Endothelial cell of umbilical vein (primary cell): ENCODE measurements around the gene BRAP. TPM values are rescaled to one million over a fixed set of nuclear protein-coding genes. Genes with fewer than 3 reads are reported as not detected.

Experiments used
- BruUV-seq: library from RNA; stranded (reverse); fragments of 400-500 nt; replicated peaks from 2 replicates; lab custom pipeline; 2021; lab: Mats Ljungman, UMichigan
- CTCF ChIA-PET: fragments of 300-600, 350-600 bp; sonication (Branson Sonifier 250); formaldehyde crosslinking; loops from one replicate; lab custom pipeline; 2021; ENCODE audit warnings: antibody characterized with exemption, inconsistent platforms; lab: Charles Lee
- POLR2A ChIA-PET: fragments of 300-600, 350-600 bp; sonication (Branson Sonifier 250); formaldehyde crosslinking; loops from one replicate; lab custom pipeline; 2021; ENCODE audit warnings: antibody characterized with exemption, inconsistent platforms; lab: Charles Lee
- DNase-seq: peaks from one replicate; pipeline ENCODE4 v3.0.0-alpha.2; 2011; ENCODE audit warnings: low read depth, low spot score
- FAIRE-seq: peaks from 2 replicates; lab custom pipeline; 2011; peaks lifted over from hg19 to GRCh38; lab: Jason Lieb, UNC
- H2AFZ ChIP-seq: 2 replicates; pipeline ENCODE4 v1.6.0; 2012; ENCODE audit warnings: low read depth, low read length, control low read depth, inconsistent platforms
- H3K27ac ChIP-seq: 2 replicates; pipeline ENCODE4 v1.5.1; 2011; ENCODE audit warnings: low read depth, mild to moderate bottlenecking, control low read depth, low read length, moderate library complexity; ENCODE audit not compliant: insufficient read depth
- H3K27me3 ChIP-seq, 2 experiments: 2 replicates each; pipeline versions ENCODE4 v1.6.0 to v1.6.1; 2011; ENCODE audit warnings: low read length in 2 of 2, mixed read lengths in 1 of 2; ENCODE audit not compliant: control insufficient read depth in 2 of 2, insufficient read depth in 2 of 2
- H3K36me3 ChIP-seq, 2 experiments: 2 replicates in 1 of 2; 3 replicates in 1 of 2; pipeline ENCODE4 v1.5.1; 2011; ENCODE audit warnings: low read length in 2 of 2, mild to moderate bottlenecking in 1 of 2, moderate library complexity in 1 of 2; ENCODE audit not compliant: control insufficient read depth in 2 of 2, insufficient read depth in 2 of 2; ENCODE audit errors: extremely low read depth in 1 of 2
- H3K4me1 ChIP-seq: 3 replicates; pipeline ENCODE4 v1.5.1; 2011; ENCODE audit warnings: mild to moderate bottlenecking, low read length; ENCODE audit not compliant: control insufficient read depth, insufficient read depth; ENCODE audit errors: extremely low read depth
- H3K4me2 ChIP-seq: 2 replicates; pipeline ENCODE4 v1.6.1; 2011; ENCODE audit warnings: low read length, control low read depth, mixed read lengths; ENCODE audit not compliant: insufficient read depth
- H3K4me3 ChIP-seq, 3 experiments: fragments of 200-600 bp in 1 of 3; sonication (generic), shearing (Covaris generic) in 1 of 3; replicated peaks in 1 of 3; 2 replicates each; pipeline ENCODE4 v1.5.1; 2011 to 2016; ENCODE audit warnings: control low read depth in 3 of 3, low read length in 3 of 3, mild to moderate bottlenecking in 2 of 3, inconsistent platforms in 1 of 3, low read depth in 1 of 3, moderate library complexity in 1 of 3; ENCODE audit not compliant: insufficient read depth in 1 of 3
- H3K79me2 ChIP-seq: 2 replicates; pipeline ENCODE4 v1.6.0; 2012; ENCODE audit warnings: low read length, inconsistent platforms; ENCODE audit not compliant: control insufficient read depth, insufficient read depth
- H3K9ac ChIP-seq: replicated peaks from 2 replicates; pipeline ENCODE3; 2011; ENCODE audit warnings: low read length, control low read depth; ENCODE audit not compliant: insufficient read depth; ENCODE audit errors: extremely low read depth
- H3K9me1 ChIP-seq: replicated peaks from 3 replicates; pipeline ENCODE4 v1.6.0; 2011; ENCODE audit warnings: mild to moderate bottlenecking, low read length; ENCODE audit not compliant: control insufficient read depth, insufficient read depth; ENCODE audit errors: extremely low read depth
- H3K9me3 ChIP-seq: replicated peaks from 2 replicates; pipeline ENCODE4 v1.5.1; 2012; ENCODE audit warnings: low read length, inconsistent platforms; ENCODE audit not compliant: control insufficient read depth, insufficient read depth
- H4K20me1 ChIP-seq: replicated peaks from 2 replicates; pipeline ENCODE3; 2011; ENCODE audit warnings: mild to moderate bottlenecking, low read length; ENCODE audit not compliant: control insufficient read depth, insufficient read depth; ENCODE audit errors: extremely low read depth
- EZH2 ChIP-seq: IDR thresholded peaks from 2 replicates; pipeline ENCODE4 v1.6.1; 2012; ENCODE audit warnings: borderline replicate concordance, low read depth, mild to moderate bottlenecking, moderate library complexity, low read length, inconsistent platforms; ENCODE audit not compliant: severe bottlenecking
- FOS ChIP-seq: IDR thresholded peaks from 2 replicates; pipeline ENCODE4 v1.6.1; 2011; ENCODE audit warnings: mild to moderate bottlenecking, low read length, moderate library complexity, borderline replicate concordance; ENCODE audit not compliant: insufficient read depth
- GATA2 ChIP-seq: IDR thresholded peaks from 2 replicates; pipeline ENCODE4 v1.7.0; 2011; ENCODE audit warnings: low read depth, mild to moderate bottlenecking, moderate library complexity, mixed read lengths, low read length; ENCODE audit not compliant: insufficient read length, insufficient read depth
- JUN ChIP-seq: IDR thresholded peaks from 2 replicates; pipeline ENCODE4 v1.6.1; 2011; ENCODE audit warnings: borderline replicate concordance, low read depth; ENCODE audit not compliant: insufficient read length, insufficient read depth
- MYC ChIP-seq: IDR thresholded peaks from one replicate; pipeline ENCODE4 v1.6.1; 2011; ENCODE audit warnings: mild to moderate bottlenecking, low read depth, low read length
- POLR2A ChIP-seq: IDR thresholded peaks from 2 replicates; pipeline ENCODE4 v1.6.1; 2012; ENCODE audit warnings: low read depth, mild to moderate bottlenecking, control low read depth, low read length
- POLR2AphosphoS5 ChIP-seq: IDR thresholded peaks from 2 replicates; pipeline ENCODE4 v1.6.1; 2012; ENCODE audit warnings: low read depth, mild to moderate bottlenecking, control low read depth, low read length, moderate library complexity; ENCODE audit not compliant: insufficient read depth
- dilution Hi-C: fragments of 300-500 bp; cut with MboI; formaldehyde crosslinking; loops from one replicate; pipeline ENCODE4 v1.15.0; 2019; ENCODE audit warnings: low sequenced_read_pairs; ENCODE audit not compliant: extremely low pct_ligation_motif_present
- intact Hi-C: fragments of 100-400 bp; cut with micrococcal nuclease; formaldehyde crosslinking; loops from one replicate; pipeline ENCODE4 v1.10.0; 2022
- polyA plus RNA-seq, 4 experiments: library from polyadenylated mRNA; depleted of rRNA in 3 of 4; stranded (reverse) in 3 of 4; unstranded in 1 of 4; fragments of >200 nt; gene quantifications; 2 replicates each; pipeline versions ENCODE4 v1.2.1 to v1.2.3, GENCODE V29; 2011 to 2012; ENCODE audit warnings: missing spikeins in 1 of 4
- total RNA-seq: library from RNA; stranded (reverse); gene quantifications from 2 replicates; pipeline ENCODE4 v1.2.3, GENCODE V29; 2021
- TF ChIP-seq, protein P1 (sequence below), 2 donors: IDR thresholded peaks; 1 replicate in 1 of 2; 2 replicates in 1 of 2; pipeline ENCODE4 v1.5.1; 2011; ENCODE audit warnings: low read length in 2 of 2, mild to moderate bottlenecking in 2 of 2, moderate library complexity in 2 of 2, control low read depth in 1 of 2, inconsistent platforms in 1 of 2, low read depth in 1 of 2; ENCODE audit not compliant: insufficient read depth in 1 of 2; ENCODE audit errors: extremely low read depth in 1 of 2
- TF ChIP-seq, protein P2 (sequence below): IDR thresholded peaks from 2 replicates; pipeline ENCODE4 v1.6.1; 2011; ENCODE audit not compliant: insufficient read depth, insufficient read length

The BRAP gene
- total and polyA plus RNA-seq, 2 donors (not counting 3 experiments of a cell fraction or from before 2014, with no cell fraction given) = 14.4 to 16.5 TPM

DNA sequence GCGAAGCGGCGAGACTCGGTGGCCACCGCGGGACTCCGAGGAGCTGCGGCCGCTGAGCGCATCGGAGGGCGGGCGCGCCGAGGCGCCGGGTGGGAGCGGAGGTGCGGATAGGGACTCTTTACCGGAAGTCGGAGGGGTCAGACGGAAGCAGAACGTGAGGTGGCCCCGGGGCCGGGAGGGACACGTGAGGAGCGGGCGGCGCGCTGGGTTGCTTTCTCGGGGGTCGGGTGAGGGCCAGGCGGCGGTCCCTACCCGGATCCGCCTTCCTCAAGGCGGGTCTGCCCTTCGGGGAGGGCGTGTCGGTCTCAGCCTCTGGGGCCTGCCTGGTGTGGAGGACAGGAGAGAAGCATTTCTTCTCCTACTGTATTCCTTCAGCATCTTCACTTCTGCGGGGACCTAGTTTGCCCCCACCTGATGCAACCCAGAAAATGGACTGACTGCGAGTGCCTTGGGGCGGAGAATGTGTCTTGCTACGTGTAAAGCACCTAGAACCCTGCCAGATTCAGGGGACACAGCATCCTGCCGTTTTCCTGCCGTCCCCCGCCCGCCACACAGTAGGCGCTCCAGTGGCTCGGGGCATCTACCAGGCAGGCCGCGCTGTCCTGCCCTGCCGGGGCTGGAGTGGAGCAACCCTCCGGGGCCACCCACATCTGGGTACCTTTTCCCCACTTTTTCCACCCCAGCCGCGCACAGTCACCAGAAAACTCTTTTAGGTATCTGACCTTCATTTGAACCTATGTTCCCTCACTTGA lies 86.1 kb downstream of the BRAP start:
- H3K4me2 ChIP-seq = peak overlapping the region; percentile 86
- H3K9me3 ChIP-seq = no peaks in the 10 kb centered on the region
- peaks cover 24% of the 10 kb centered on the region for H3K4me1 ChIP-seq
- DNase-seq (peak; percentile 89), FAIRE-seq (peak; percentile 96)
- H3K79me2 ChIP-seq = peaks cover 43% of the 10 kb centered on the region
- H3K27me3 ChIP-seq = no peaks in the 10 kb centered on the region
- peak overlapping the region; percentile 80 for H3K27ac ChIP-seq
- peaks cover 10% of the 10 kb centered on the region for H4K20me1 ChIP-seq
- H3K9me1 ChIP-seq = no peaks in the 10 kb centered on the region
- TSS peak; percentile 86 for BruUV-seq
- peak overlapping the region; percentile 39 for H2AFZ ChIP-seq
- dilution Hi-C loops (no loop called here), intact Hi-C loops (loop anchor here (5.0 kb wide), 2 partner anchors 62 to 192 kb away; partner anchors contain the start of gene SH2B3)
- H3K9ac ChIP-seq = peak overlapping the region; percentile 82
- ChIA-PET CTCF (interaction anchor here (1.2 kb wide), 1 partner anchor 203 kb away, joined by 3 read pairs; no protein-coding TSS in a partner anchor), POLR2A (no interaction called here)
- H3K36me3 ChIP-seq = no peaks in the 10 kb centered on the region
- TF ChIP-seq, protein P1, sequence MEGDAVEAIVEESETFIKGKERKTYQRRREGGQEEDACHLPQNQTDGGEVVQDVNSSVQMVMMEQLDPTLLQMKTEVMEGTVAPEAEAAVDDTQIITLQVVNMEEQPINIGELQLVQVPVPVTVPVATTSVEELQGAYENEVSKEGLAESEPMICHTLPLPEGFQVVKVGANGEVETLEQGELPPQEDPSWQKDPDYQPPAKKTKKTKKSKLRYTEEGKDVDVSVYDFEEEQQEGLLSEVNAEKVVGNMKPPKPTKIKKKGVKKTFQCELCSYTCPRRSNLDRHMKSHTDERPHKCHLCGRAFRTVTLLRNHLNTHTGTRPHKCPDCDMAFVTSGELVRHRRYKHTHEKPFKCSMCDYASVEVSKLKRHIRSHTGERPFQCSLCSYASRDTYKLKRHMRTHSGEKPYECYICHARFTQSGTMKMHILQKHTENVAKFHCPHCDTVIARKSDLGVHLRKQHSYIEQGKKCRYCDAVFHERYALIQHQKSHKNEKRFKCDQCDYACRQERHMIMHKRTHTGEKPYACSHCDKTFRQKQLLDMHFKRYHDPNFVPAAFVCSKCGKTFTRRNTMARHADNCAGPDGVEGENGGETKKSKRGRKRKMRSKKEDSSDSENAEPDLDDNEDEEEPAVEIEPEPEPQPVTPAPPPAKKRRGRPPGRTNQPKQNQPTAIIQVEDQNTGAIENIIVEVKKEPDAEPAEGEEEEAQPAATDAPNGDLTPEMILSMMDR (IDR thresholded peaks at IDR 0.05; ENCODE audit: extremely low read depth in 1 of 2, insufficient read depth in 1 of 2, low read depth in 1 of 2, low read length in 2 of 2) = no peak
- TF ChIP-seq GATA2 = no peak
- no peak for TF ChIP-seq JUN
- TF ChIP-seq MYC = peak; percentile 73
- TF ChIP-seq FOS = no peak
- no peak for TF ChIP-seq EZH2
- peak; percentile 81 for TF ChIP-seq POLR2A
- peak; percentile 80 for TF ChIP-seq POLR2AphosphoS5
- TF ChIP-seq, protein P2, sequence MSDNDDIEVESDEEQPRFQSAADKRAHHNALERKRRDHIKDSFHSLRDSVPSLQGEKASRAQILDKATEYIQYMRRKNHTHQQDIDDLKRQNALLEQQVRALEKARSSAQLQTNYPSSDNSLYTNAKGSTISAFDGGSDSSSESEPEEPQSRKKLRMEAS = peak; percentile 53
- H3K4me3 ChIP-seq = peak overlapping the region; percentile 17 to 85 (median 44)
